Right lobe of liver (tissue), 6 donors: ENCODE measurements around the gene TULP3. TPM values are rescaled to one million over a fixed set of nuclear protein-coding genes. Genes with fewer than 3 reads are reported as not detected.
A peak's percentile ranks its signal among the peaks of the same experiment; 100 is the strongest.

Experiments used
- ATAC-seq, 4 donors: fragments of 200-7000 bp; cut with Tn5 transposase; one replicate each; pipeline ENCODE4 v1.9.1; 2020; ENCODE audit warnings: mild to moderate bottlenecking in 4 of 4, moderate library complexity in 4 of 4
- DNase-seq, 3 donors: peaks; one replicate each; pipeline ENCODE4 v3.0.0-alpha.2; 2020
- H3K27ac ChIP-seq, 3 donors: fragments of 200-600 bp; one replicate each; pipeline ENCODE4 v1.8.0; 2022
- H3K27me3 ChIP-seq, 2 donors: fragments of 200-600 bp; one replicate each; pipeline ENCODE4 v1.8.0; 2022
- H3K36me3 ChIP-seq, 4 donors: fragments of 200-600 bp; sonication (generic) in 1 of 4; one replicate each; pipeline versions ENCODE4 v1.5.1 to v1.8.0; 2017 to 2022; ENCODE audit warnings: control low read depth in 1 of 4
- H3K4me1 ChIP-seq, 4 donors: fragments of 200-600 bp; sonication (generic) in 1 of 4; one replicate each; pipeline versions ENCODE4 v1.5.1 to v1.8.0; 2017 to 2022; ENCODE audit warnings: control low read depth in 1 of 4
- H3K4me3 ChIP-seq, 3 donors: fragments of 200-600 bp; one replicate each; pipeline ENCODE4 v1.8.0; 2022
- H3K9me3 ChIP-seq, 4 donors: fragments of 200-600 bp; sonication (generic) in 1 of 4; one replicate each; pipeline versions ENCODE4 v1.5.1 to v1.8.0; 2017 to 2022; ENCODE audit warnings: control low read depth in 1 of 4
- CTCF ChIP-seq, 4 donors: fragments of 200-600 bp in 3 of 4; fragments of 450-650 bp in 1 of 4; IDR thresholded peaks; one replicate each; pipeline versions ENCODE4 v1.5.1 to v1.8.0; 2016 to 2022; ENCODE audit warnings: antibody characterized with exemption in 4 of 4, mild to moderate bottlenecking in 2 of 4
- POLR2A ChIP-seq: fragments of 450-650 bp; IDR thresholded peaks from one replicate; pipeline ENCODE4 v1.6.1; 2017; ENCODE audit warnings: antibody characterized with exemption, mild to moderate bottlenecking
- WGBS: methylation state at CpG from one replicate; pipeline ENCODE4 v1.1.6; 2018; ENCODE audit warnings: low coverage, low lambda C conversion rate; ENCODE audit not compliant: insufficient coverage; ENCODE audit errors: missing lambda C conversion rate; 5-methylcytosine and 5-hydroxymethylcytosine counted together
- intact Hi-C, 2 donors: fragments of 100-400 bp; cut with DNase I; formaldehyde crosslinking; loops; one replicate each; pipeline versions ENCODE4 v1.11.2 to v1.14.1; 2022
- total RNA-seq, 6 experiments: library from RNA; depleted of rRNA in 2 of 6; stranded (reverse); fragments of >200 nt in 2 of 6; fragmentation: NEBNext Ultra II Directional in 3 of 6; extraction: Animal tissue kit (Norgen Biotek cat#: 25700) in 3 of 6; gene quantifications; one replicate each; pipeline versions ENCODE4 v1.1.0 to v1.2.4, GENCODE V29; 2016 to 2023
- donor health status: DM: no; HTN: yes; CAD: no.
- donor health status: DM: no; HTN: no; CAD: no.
- donor health status: DM: no; HTN: no; CAD: no.
- donor health status: DM: no; HTN: yes; CAD: no.
- donor health status: DM: no; HTN: yes; CAD: no.

TULP3 gene
- total RNA-seq, 6 experiments from 2014 or later = 2.4 to 12.6 (median 5.4) TPM

DNA sequence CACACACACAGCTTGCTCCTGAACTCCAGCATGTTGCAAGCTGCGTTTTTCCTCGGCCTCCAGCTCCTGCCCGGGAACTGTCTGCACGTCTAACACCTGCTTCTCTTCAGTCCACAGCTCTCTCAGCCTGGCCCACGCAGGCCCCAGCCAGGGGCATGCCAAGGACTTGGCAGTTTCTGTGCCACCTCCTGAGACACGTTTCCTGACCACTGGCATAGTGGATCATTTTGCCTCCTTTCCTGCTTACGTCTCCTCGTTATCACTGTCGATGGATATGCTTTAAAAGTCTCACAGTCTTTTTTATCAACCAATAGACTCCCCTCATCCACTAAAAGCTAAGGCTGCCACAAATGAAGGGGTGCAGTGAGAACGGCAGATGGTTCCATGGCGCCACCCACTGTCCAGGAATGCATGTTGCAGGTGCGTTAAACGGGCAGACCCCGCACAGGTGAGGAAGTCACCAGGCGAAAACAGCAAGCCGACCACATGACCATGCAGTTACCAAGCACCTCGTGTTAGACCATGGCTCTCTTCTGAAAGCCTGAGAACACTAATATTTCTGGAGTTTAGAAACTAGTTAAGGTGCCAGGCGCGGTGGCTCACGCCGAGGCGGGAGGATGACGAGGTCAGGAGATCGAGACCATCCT lies 53.8 kb downstream of the TULP3 start:
- DNase-seq (peak in 2 of 3 donors; percentile 50 to 61), ATAC-seq (peak; percentile 76 to 92 (median 82))
- Histone ChIP-seq H3K4me1 (peaks cover 0 to 3% (median 0%) of the 10 kb centered on the region in 4 donors), H3K36me3 (peaks cover 0 to 2% (median 0%) of the 10 kb centered on the region in 4 donors), H3K9me3 (no peaks in the 10 kb centered on the region), H3K27me3 (no peaks in the 10 kb centered on the region), H3K27ac (no peak overlapping the region), H3K4me3 (no peak overlapping the region)
- intact Hi-C loops = loop anchor here in 1 of 2 donors (10.0 kb wide), 1 partner anchor 90 kb away; the partner anchor contains the start of gene TEX52
- 22% methylated on average over 21 of the region's 24 CpGs for WGBS
- TF ChIP-seq POLR2A (no peak), CTCF (IDR thresholded peaks at IDR 0.05) (peak; percentile 65 to 76 (median 74))

- peaks cover 0 to 3% (median 0%) of the 10 kb centered on the region in 4 donors for H3K4me1 ChIP-seq
- H3K36me3 ChIP-seq = no peaks in the 10 kb centered on the region
- DNase-seq (no peak), ATAC-seq (no peak)
- intact Hi-C loops = loop anchor here in 1 of 2 donors (10.0 kb wide), 1 partner anchor 95 kb away; the partner anchor contains the start of gene TEX52
- TF ChIP-seq CTCF (IDR thresholded peaks at IDR 0.05) = no peak
- WGBS = 61% methylated on average over 3 of the region's 4 CpGs
- H3K4me3 ChIP-seq = no peak overlapping the region
- H3K27ac ChIP-seq = no peak overlapping the region
- no peaks in the 10 kb centered on the region for H3K27me3 ChIP-seq
- no peaks in the 10 kb centered on the region for H3K9me3 ChIP-seq
Measured at GRCh38 chr12:2949411-2949810, 58.7 kb downstream of the TULP3 start.

- no peak for ATAC-seq
- no peaks in the 10 kb centered on the region for H3K27me3 ChIP-seq
- no peak overlapping the region for H3K4me3 ChIP-seq
- no peaks in the 10 kb centered on the region for H3K4me1 ChIP-seq
- no peak for DNase-seq
- H3K36me3 ChIP-seq = no peaks in the 10 kb centered on the region
- WGBS = 86% methylated on average over 1 of the region's 1 CpG
- H3K9me3 ChIP-seq = no peaks in the 10 kb centered on the region
- intact Hi-C loops = no loop called here
- TF ChIP-seq POLR2A = no peak
- TF ChIP-seq CTCF (IDR thresholded peaks at IDR 0.05) = no peak
- H3K27ac ChIP-seq = no peak overlapping the region
Measured at GRCh38 chr12:2955888-2956287, 65.2 kb downstream of the TULP3 start.

- Histone ChIP-seq H3K27me3 (no peaks in the 10 kb centered on the region), H3K36me3 (no peaks in the 10 kb centered on the region), H3K4me3 (peak overlapping the region in 1 of 3 donors; percentile 51), H3K9me3 (no peaks in the 10 kb centered on the region), H3K27ac (no peak overlapping the region), H3K4me1 (peaks cover 0 to 3% (median 0%) of the 10 kb centered on the region in 4 donors)
- intact Hi-C loops = no loop called here
- WGBS = 45% methylated on average over 5 of the region's 11 CpGs
- DNase-seq = no peak
- TF ChIP-seq CTCF (IDR thresholded peaks at IDR 0.05) = no peak
- no peak for TF ChIP-seq POLR2A
- ATAC-seq = no peak
Measured at GRCh38 chr12:2957816-2958431, 67.2 kb downstream of the TULP3 start.
